ENCODE results near the gene NWD2.

The NWD2 gene

DNA sequence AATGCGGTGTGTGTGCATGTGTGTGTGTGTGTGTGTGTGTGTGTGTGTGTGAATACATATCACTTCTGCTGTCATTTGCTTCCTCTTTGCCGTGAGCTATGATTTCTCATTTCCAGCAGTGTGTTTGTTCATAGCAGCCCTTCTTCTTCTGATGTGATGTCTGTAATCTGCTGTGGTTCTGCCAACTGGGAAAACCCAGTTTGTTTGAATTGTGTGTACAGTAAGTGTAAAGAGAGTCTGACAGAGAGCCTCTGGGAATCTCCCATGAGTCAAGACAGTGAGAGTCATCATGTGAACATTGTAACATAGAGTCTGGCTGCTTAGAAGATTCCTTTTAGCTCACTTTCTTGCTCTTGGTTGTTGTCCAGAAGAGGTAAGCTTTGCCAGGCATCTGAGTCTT is 8.4 kb upstream of the NWD2 start:
- H3K4me3 ChIP-seq (ENCODE audit: low read length): no peak overlapping the region
- H3K36me3 ChIP-seq (ENCODE audit: control insufficient read depth, insufficient read depth, low read length): no peaks in the 10 kb centered on the region
- no peaks in the 10 kb centered on the region for H3K27me3 ChIP-seq (ENCODE audit: control insufficient read depth, insufficient read depth, low read length)
- H3K9ac ChIP-seq (ENCODE audit: low read length): no peak overlapping the region
- H3K27ac ChIP-seq (ENCODE audit: low read depth, low read length): no peak overlapping the region
- H3K4me1 ChIP-seq (ENCODE audit: control insufficient read depth, insufficient read depth, low read length): no peaks in the 10 kb centered on the region

DNA sequence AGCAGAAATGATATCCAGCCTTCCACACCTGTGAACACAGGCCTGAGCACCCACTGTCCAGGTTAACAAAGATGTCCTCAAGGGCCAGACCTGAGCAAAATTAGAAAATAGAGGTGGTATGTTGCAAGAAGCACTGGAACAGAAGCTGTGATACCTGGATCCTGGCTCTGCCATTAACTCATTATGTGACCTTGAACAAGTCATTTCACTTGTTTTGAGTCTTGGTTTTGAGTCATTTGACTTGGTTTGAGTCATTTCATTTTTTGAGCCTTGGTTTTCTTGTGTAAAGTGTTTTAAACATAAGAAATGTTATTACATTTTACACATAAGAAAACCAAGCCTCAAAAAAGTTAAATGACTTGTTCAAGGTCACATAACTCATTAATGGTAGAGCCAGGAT is 2.9 kb upstream of the NWD2 start:
- peaks cover 3% of the 10 kb centered on the region for H3K27me3 ChIP-seq (ENCODE audit: control insufficient read depth, insufficient read depth, low read length)
- no peaks in the 10 kb centered on the region for H3K36me3 ChIP-seq (ENCODE audit: control insufficient read depth, insufficient read depth, low read length)
- no peak overlapping the region for H3K4me3 ChIP-seq (ENCODE audit: low read length)
- H3K9ac ChIP-seq (ENCODE audit: low read length): no peak overlapping the region
- no peak overlapping the region for H3K27ac ChIP-seq (ENCODE audit: low read depth, low read length)
- H3K4me1 ChIP-seq (ENCODE audit: control insufficient read depth, insufficient read depth, low read length): no peaks in the 10 kb centered on the region

DNA sequence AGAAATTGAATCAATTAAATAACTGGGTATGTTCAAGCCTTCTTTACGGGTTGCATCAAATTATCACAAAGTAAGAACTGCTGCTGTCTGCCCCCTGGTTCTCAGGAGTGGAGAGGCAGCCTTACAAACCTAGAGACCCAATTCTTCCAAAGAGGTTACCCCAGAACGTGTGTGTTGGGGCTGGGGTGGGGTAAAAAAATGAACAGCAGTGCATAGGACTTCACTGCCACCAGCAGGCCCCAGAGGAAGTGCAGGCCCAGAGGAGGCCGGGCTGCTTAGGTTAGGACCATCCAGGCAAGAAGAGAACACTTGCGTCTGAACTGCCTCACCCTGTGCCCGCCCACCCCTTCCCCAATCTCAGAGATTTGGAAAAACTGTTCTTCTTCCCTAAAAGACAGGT is 1.5 kb upstream of the NWD2 start:
- Histone ChIP-seq H3K36me3 (ENCODE audit: control insufficient read depth, insufficient read depth, low read length) (no peaks in the 10 kb centered on the region), H3K27me3 (ENCODE audit: control insufficient read depth, insufficient read depth, low read length) (peaks cover 3% of the 10 kb centered on the region), H3K4me3 (ENCODE audit: low read length) (no peak overlapping the region), H3K4me1 (ENCODE audit: control insufficient read depth, insufficient read depth, low read length) (no peaks in the 10 kb centered on the region), H3K27ac (ENCODE audit: low read depth, low read length) (no peak overlapping the region), H3K9ac (ENCODE audit: low read length) (no peak overlapping the region)

DNA sequence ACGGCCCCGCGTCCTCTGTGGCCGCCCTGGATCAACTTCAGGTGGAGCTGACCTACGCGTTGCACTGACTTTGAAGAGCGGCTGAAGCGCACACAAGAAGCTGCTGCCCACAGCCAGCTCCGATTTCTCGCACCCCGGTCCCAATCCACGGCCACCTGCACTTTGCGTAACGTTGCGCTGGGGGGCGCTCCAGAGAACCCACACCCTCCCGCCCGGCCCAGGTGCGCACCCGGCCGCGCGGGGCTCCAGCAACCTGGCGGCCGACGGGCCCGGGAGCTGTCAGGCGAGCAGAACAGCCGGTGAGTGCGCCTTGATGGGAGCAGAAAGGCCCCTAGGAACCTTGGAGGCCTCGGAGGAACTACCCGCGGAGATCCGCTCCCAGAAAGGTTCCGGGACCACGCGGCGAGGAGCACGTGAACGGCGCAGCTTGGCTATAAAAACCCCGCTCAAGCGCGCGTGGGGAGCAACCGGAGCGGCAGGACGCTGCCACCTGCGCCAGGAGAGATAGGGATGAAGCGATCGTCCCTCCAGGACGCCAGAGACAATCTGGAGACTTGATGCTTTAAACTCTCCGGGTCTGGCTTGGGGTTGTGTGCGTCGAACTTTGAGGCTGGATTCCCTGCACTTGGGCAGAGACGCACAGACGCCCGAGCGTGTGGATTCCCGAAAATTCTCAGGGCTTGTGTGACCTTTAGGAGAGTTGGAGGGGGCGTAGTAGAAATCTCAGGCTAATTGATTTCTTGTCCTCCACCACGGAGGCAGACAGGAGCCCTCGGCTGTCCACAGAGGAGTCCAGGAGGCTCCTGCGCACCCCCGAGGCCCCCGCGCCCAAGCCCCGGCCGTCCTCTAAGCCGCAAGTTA is 591 bp upstream of the NWD2 start:
- Histone ChIP-seq H3K27ac (ENCODE audit: low read depth, low read length) (no peak overlapping the region), H3K27me3 (ENCODE audit: control insufficient read depth, insufficient read depth, low read length) (peaks cover 3% of the 10 kb centered on the region), H3K9ac (ENCODE audit: low read length) (no peak overlapping the region), H3K4me1 (ENCODE audit: control insufficient read depth, insufficient read depth, low read length) (no peaks in the 10 kb centered on the region), H3K4me3 (ENCODE audit: low read length) (no peak overlapping the region), H3K36me3 (ENCODE audit: control insufficient read depth, insufficient read depth, low read length) (no peaks in the 10 kb centered on the region)

DNA sequence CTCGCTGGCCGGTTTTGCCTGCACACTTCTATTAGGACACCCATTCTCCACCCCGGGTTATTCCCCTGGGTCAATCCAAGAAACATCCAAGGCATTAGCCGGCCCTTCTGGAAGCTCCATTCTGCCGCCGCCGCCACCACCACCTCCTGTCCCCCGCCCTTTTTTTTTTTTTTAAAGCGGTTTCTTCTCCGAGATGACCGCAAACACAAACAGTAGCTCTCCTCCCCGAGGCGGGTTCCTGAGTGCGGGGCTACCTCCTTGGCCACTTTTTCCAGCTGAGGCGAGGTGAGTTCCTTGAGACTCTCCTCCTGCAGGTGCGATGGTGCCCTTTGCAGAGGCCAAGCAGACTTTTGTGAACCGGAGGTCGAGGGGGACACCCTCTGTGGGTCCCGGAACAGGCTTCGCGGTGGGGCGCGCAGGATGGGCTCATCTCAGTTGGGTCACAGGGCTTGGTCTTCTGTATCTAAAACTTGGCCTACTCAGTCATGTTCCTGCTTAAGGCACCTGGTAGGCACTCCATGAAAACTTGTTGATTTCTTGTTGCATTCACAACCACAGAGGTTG is 930 bp downstream of the NWD2 start:
- H3K27me3 ChIP-seq (ENCODE audit: control insufficient read depth, insufficient read depth, low read length): peaks cover 3% of the 10 kb centered on the region
- no peak overlapping the region for H3K27ac ChIP-seq (ENCODE audit: low read depth, low read length)
- H3K4me3 ChIP-seq (ENCODE audit: low read length): no peak overlapping the region
- H3K36me3 ChIP-seq (ENCODE audit: control insufficient read depth, insufficient read depth, low read length): no peaks in the 10 kb centered on the region
- H3K4me1 ChIP-seq (ENCODE audit: control insufficient read depth, insufficient read depth, low read length): no peaks in the 10 kb centered on the region
- no peak overlapping the region for H3K9ac ChIP-seq (ENCODE audit: low read length)

DNA sequence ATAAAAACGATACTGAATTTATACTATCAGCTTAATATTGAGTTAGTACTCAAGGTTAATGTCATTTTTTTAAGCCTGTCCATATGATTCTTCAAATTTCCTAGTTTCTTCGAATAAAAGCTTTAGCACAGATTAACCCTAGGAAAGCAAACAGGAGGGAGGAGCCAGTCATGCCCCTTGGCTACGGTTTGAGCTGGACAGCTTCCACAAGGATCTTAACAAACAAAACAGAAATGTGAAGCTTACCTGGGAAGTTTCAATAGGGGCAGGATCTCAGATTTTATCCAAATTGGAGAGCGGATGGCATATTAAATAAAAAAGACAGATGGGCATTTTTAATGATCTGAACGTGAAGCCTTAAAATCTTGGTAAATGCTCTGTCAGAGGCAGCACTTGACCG is 2.3 kb downstream of the NWD2 start:
- H3K27ac ChIP-seq (ENCODE audit: low read depth, low read length): no peak overlapping the region
- H3K9ac ChIP-seq (ENCODE audit: low read length): no peak overlapping the region
- no peaks in the 10 kb centered on the region for H3K36me3 ChIP-seq (ENCODE audit: control insufficient read depth, insufficient read depth, low read length)
- H3K27me3 ChIP-seq (ENCODE audit: control insufficient read depth, insufficient read depth, low read length): peaks cover 3% of the 10 kb centered on the region
- H3K4me1 ChIP-seq (ENCODE audit: control insufficient read depth, insufficient read depth, low read length): no peaks in the 10 kb centered on the region
- H3K4me3 ChIP-seq (ENCODE audit: low read length): no peak overlapping the region

DNA sequence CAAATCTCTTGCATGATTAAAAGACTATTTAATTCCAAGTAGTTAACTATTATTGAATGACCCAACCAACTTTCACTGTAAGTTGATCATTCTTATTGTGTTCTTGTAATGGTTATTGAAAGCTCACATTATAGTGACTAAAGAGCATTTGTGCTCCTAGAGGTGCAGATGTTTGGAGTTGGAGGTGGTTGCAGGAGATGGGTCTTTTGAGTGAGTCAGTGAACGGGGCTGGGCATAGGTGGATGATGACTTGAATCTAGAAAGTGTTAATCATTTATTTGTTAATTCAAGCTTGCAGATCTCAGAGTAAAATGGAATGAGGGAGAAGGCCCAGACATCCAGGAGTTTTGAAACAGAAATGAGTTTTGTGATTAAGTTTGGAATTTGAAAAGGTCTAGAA is 13.7 kb downstream of the NWD2 start:
- no peaks in the 10 kb centered on the region for H3K27me3 ChIP-seq (ENCODE audit: control insufficient read depth, insufficient read depth, low read length)
- no peak overlapping the region for H3K4me3 ChIP-seq (ENCODE audit: low read length)
- no peaks in the 10 kb centered on the region for H3K36me3 ChIP-seq (ENCODE audit: control insufficient read depth, insufficient read depth, low read length)
- H3K27ac ChIP-seq (ENCODE audit: low read depth, low read length): no peak overlapping the region
- no peaks in the 10 kb centered on the region for H3K4me1 ChIP-seq (ENCODE audit: control insufficient read depth, insufficient read depth, low read length)
- no peak overlapping the region for H3K9ac ChIP-seq (ENCODE audit: low read length)

DNA sequence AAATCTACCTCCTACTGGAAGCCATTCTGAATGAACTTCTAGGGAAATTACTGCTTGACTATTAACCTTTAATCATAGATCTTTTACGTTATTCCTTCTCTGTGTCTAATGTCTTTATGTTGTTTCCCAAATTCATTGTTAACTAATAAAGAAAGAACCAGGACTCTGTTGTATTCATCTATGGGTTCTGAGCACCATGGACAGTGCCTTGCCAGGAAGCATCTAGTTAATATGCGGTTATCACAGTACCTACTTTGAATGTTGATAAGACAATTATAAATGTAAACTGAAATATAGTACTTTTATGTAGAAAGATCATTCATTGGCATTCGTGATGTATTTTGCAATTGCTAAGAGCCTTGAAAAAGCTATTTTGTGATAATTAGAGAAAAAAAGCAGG is 23.8 kb downstream of the NWD2 start:
- Histone ChIP-seq H3K4me3 (ENCODE audit: low read length) (no peak overlapping the region), H3K4me1 (ENCODE audit: control insufficient read depth, insufficient read depth, low read length) (no peaks in the 10 kb centered on the region), H3K27ac (ENCODE audit: low read depth, low read length) (no peak overlapping the region), H3K36me3 (ENCODE audit: control insufficient read depth, insufficient read depth, low read length) (no peaks in the 10 kb centered on the region), H3K27me3 (ENCODE audit: control insufficient read depth, insufficient read depth, low read length) (no peaks in the 10 kb centered on the region), H3K9ac (ENCODE audit: low read length) (no peak overlapping the region)

DNA sequence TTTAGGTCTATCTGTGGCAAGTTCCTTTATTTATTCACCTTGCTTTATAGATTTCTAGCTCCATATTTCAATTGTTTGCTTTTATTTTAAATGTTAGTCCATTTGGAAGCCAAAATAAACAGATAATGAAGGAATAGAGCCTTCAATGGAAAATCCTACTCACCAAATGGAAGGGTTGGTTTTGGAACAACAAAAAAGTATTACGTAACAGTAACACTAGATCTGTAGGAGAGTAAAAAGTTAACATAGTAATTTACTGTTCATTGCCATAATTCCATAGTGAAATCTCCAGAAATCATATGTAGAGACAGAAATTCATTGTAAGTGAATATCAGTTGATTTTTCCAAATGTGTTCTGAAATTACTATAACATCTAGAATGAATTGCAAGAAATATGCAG is 34.6 kb downstream of the NWD2 start:
- Histone ChIP-seq H3K4me1 (ENCODE audit: control insufficient read depth, insufficient read depth, low read length) (no peaks in the 10 kb centered on the region), H3K27ac (ENCODE audit: low read depth, low read length) (no peak overlapping the region), H3K27me3 (ENCODE audit: control insufficient read depth, insufficient read depth, low read length) (no peaks in the 10 kb centered on the region), H3K36me3 (ENCODE audit: control insufficient read depth, insufficient read depth, low read length) (no peaks in the 10 kb centered on the region), H3K9ac (ENCODE audit: low read length) (no peak overlapping the region), H3K4me3 (ENCODE audit: low read length) (no peak overlapping the region)

DNA sequence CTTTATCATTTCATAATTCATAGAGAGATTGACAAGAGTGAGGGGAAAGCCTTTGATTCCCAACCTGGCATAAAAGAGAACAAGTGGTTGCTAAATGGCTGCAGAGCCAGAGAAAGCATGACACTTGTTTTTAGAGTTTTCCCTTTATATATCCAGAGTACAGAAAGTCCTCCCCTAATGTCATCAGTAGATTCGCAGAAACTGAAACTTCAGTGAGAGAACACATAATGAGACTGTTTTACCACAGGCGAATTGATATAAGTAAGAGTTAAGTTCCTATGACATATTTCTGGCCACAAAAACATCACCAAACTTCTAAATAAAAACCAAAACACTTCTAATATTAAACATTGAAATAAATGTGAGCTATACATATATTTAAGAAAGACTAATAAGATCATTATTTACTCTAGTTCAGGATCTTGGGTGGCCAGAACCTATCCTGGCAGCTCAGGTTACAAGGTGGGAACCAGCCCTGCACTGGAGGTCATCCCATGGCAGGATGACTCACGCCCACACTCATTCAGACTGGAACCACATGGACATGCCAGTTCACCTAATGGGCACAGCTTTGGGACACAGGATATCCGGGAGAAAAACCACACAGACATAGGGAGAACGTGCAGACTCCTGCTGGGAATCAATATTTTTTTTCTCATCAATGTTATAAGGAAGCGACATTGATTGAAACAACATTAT is 35.5 kb downstream of the NWD2 start:
- no peak overlapping the region for H3K9ac ChIP-seq (ENCODE audit: low read length)
- H3K27ac ChIP-seq (ENCODE audit: low read depth, low read length): no peak overlapping the region
- no peaks in the 10 kb centered on the region for H3K36me3 ChIP-seq (ENCODE audit: control insufficient read depth, insufficient read depth, low read length)
- H3K4me3 ChIP-seq (ENCODE audit: low read length): no peak overlapping the region
- no peaks in the 10 kb centered on the region for H3K27me3 ChIP-seq (ENCODE audit: control insufficient read depth, insufficient read depth, low read length)
- H3K4me1 ChIP-seq (ENCODE audit: control insufficient read depth, insufficient read depth, low read length): no peaks in the 10 kb centered on the region

DNA sequence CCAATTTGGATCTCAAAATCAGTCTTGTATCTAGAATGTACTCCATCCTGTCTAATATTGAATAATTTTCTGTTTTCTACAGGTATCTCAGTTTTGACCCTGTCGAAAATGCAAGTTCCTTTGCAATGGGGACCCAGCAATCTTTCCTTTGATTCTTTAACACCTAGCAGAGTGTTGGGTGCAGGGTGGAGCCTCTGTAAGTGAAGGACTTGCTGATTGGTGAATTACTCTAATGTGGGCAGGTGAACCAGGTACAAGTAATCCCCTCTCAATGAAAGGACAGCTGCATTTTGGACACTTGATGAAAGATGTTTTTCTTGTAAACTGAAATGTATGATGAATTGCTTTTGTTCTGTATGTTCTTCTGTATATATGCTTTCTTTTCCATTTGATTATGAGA is 54.9 kb downstream of the NWD2 start:
- Histone ChIP-seq H3K9ac (ENCODE audit: low read length) (no peak overlapping the region), H3K4me1 (ENCODE audit: control insufficient read depth, insufficient read depth, low read length) (no peaks in the 10 kb centered on the region), H3K36me3 (ENCODE audit: control insufficient read depth, insufficient read depth, low read length) (no peaks in the 10 kb centered on the region), H3K27ac (ENCODE audit: low read depth, low read length) (no peak overlapping the region), H3K27me3 (ENCODE audit: control insufficient read depth, insufficient read depth, low read length) (no peaks in the 10 kb centered on the region), H3K4me3 (ENCODE audit: low read length) (no peak overlapping the region)

DNA sequence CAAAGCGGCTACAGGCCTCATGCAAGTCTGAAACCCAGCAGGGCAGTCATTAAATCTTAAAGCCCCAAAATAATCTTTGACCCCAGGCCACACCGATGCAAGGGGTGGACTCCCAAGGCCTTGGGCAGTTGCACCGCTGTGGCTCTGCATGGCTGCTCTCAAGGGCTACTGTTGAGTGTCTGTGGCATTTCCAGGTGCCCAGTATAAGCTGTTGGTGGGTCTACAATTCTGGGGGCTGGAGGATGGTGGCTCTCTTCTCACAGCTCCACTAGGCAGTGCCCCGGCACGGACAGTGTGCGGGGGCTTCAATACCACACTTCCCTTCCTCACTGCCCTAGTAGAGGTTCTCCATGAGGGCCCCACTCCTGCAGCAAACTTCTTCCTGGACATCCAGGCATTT is 60.1 kb downstream of the NWD2 start:
- Histone ChIP-seq H3K4me3 (ENCODE audit: low read length) (no peak overlapping the region), H3K27ac (ENCODE audit: low read depth, low read length) (no peak overlapping the region), H3K36me3 (ENCODE audit: control insufficient read depth, insufficient read depth, low read length) (no peaks in the 10 kb centered on the region), H3K9ac (ENCODE audit: low read length) (no peak overlapping the region), H3K27me3 (ENCODE audit: control insufficient read depth, insufficient read depth, low read length) (no peaks in the 10 kb centered on the region), H3K4me1 (ENCODE audit: control insufficient read depth, insufficient read depth, low read length) (no peaks in the 10 kb centered on the region)
